HCT116 (cell line): Measurements from ENCODE around the gene GFAP. TPM values are rescaled to one million over a fixed set of nuclear protein-coding genes. Genes with fewer than 3 reads are reported as not detected.

Experiments used
- ATAC-seq: fragments of 200-7000 bp; cut with Tn5 transposase; 2 replicates; pipeline ENCODE4 v1.9.1; 2020; ENCODE audit warnings: mild to moderate bottlenecking, moderate library complexity
- BruUV-seq: library from RNA; stranded (reverse); fragments of 400-500 nt; replicated peaks from 2 replicates; lab custom pipeline; 2021; lab: Mats Ljungman, UMichigan
- CTCF ChIA-PET: fragments of 300-600 bp; sonication (Branson Sonifier 250); formaldehyde crosslinking; loops from one replicate; lab custom pipeline; 2021; ENCODE audit warnings: antibody characterized with exemption; lab: Charles Lee
- POLR2A ChIA-PET: fragments of 300-600, 350-600 bp; sonication (Branson Sonifier 250); formaldehyde crosslinking; loops from one replicate; lab custom pipeline; 2021; ENCODE audit warnings: antibody characterized with exemption; lab: Charles Lee
- RAD21 ChIA-PET, 2 experiments: fragments of 300-600 bp; sonication (Branson Sonifier 250); formaldehyde crosslinking; loops; one replicate each; lab custom pipeline; 2023; ENCODE audit warnings: low total read pairs in 2 of 2; ENCODE audit not compliant: uncharacterized antibody in 2 of 2, unreplicated experiment in 2 of 2, low non-redundant PET in 1 of 2; lab: Charles Lee
- DNase-seq: peaks from one replicate; pipeline ENCODE4 v3.0.0-alpha.2; 2010; ENCODE audit warnings: low read depth, low spot score
- H2AFZ ChIP-seq: fragments of 200-600 bp; shearing (Covaris generic), sonication (generic); 2 replicates; pipeline ENCODE4 v1.6.1; 2017; ENCODE audit warnings: low read depth, mixed run types, mixed read lengths, antibody characterized with exemption, low read length; ENCODE audit not compliant: poor library complexity, severe bottlenecking
- H3K27ac ChIP-seq: 2 replicates; pipeline ENCODE4 v1.5.1; 2012; ENCODE audit warnings: low read depth, low read length
- H3K27me3 ChIP-seq: fragments of 200-600 bp; sonication (generic); 2 replicates; pipeline ENCODE4 v1.6.1; 2016; ENCODE audit warnings: mixed run types, low read length, mixed read lengths; ENCODE audit not compliant: insufficient read depth
- H3K36me3 ChIP-seq, 2 experiments: fragments of 200-500 bp in 1 of 2; fragments of 200-600 bp in 1 of 2; sonication (Bioruptor generic) in 1 of 2; sonication (generic) in 1 of 2; 2 replicates each; pipeline versions ENCODE4 v1.5.1 to v1.6.1; 2014 to 2016; ENCODE audit warnings: low read length in 2 of 2, inconsistent platforms in 1 of 2, mixed read lengths in 1 of 2, mixed run types in 1 of 2; ENCODE audit not compliant: insufficient read depth in 2 of 2, control insufficient read depth in 1 of 2
- H3K4me1 ChIP-seq, 2 experiments: fragments of 200-600 bp in 1 of 2; sonication (generic) in 1 of 2; 2 replicates each; pipeline versions ENCODE4 v1.5.1 to v1.6.1; 2012 to 2017; ENCODE audit warnings: low read length in 2 of 2, inconsistent platforms in 1 of 2, mild to moderate bottlenecking in 1 of 2, mixed read lengths in 1 of 2, mixed run types in 1 of 2, moderate library complexity in 1 of 2; ENCODE audit not compliant: insufficient read depth in 2 of 2, control insufficient read depth in 1 of 2
- H3K4me2 ChIP-seq: fragments of 200-600 bp; sonication (generic); 2 replicates; pipeline ENCODE4 v1.6.1; 2017; ENCODE audit warnings: mixed run types, low read length, mixed read lengths
- H3K4me3 ChIP-seq, 2 experiments: fragments of 200-600 bp in 1 of 2; sonication (generic) in 1 of 2; replicated peaks in 1 of 2; 2 replicates each; pipeline ENCODE4 v1.5.1; 2011 to 2016; ENCODE audit warnings: low read length in 2 of 2, control low read depth in 1 of 2, low read depth in 1 of 2, mild to moderate bottlenecking in 1 of 2, mixed read lengths in 1 of 2, mixed run types in 1 of 2
- H3K79me2 ChIP-seq: fragments of 200-600 bp; sonication (generic); 2 replicates; pipeline ENCODE4 v1.6.1; 2017; ENCODE audit warnings: mild to moderate bottlenecking, mixed run types, low read length, moderate library complexity, mixed read lengths; ENCODE audit not compliant: insufficient read depth
- H3K9ac ChIP-seq: fragments of 200-600 bp; sonication (generic); 2 replicates; pipeline ENCODE4 v1.6.1; 2016; ENCODE audit warnings: low read length, mixed read lengths
- H3K9me2 ChIP-seq: fragments of 200-600 bp; sonication (generic), shearing (Covaris generic); 2 replicates; pipeline ENCODE4 v1.6.1; 2017; ENCODE audit warnings: mixed run types, mild to moderate bottlenecking, moderate library complexity; ENCODE audit not compliant: insufficient read depth
- H3K9me3 ChIP-seq, 2 experiments: fragments of 200-500 bp in 1 of 2; fragments of 200-600 bp in 1 of 2; sonication (Bioruptor generic) in 1 of 2; sonication (generic) in 1 of 2; 2 replicates each; pipeline ENCODE4 v1.6.1; 2014 to 2017; ENCODE audit warnings: low read length in 2 of 2, mixed read lengths in 2 of 2, inconsistent platforms in 1 of 2, low read depth in 1 of 2, mild to moderate bottlenecking in 1 of 2, mixed run types in 1 of 2, moderate library complexity in 1 of 2; ENCODE audit not compliant: control insufficient read depth in 1 of 2, insufficient read depth in 1 of 2
- H4K20me1 ChIP-seq: fragments of 200-600 bp; sonication (generic), shearing (Covaris generic); 2 replicates; pipeline ENCODE4 v1.6.1; 2017; ENCODE audit warnings: mixed run types, mild to moderate bottlenecking, moderate library complexity; ENCODE audit not compliant: insufficient read depth
- CBX3 ChIP-seq: IDR thresholded peaks from 2 replicates; pipeline ENCODE4 v1.6.1; 2012; ENCODE audit warnings: low read depth
- EGR1 ChIP-seq: IDR thresholded peaks from 2 replicates; pipeline ENCODE4 v1.6.1; 2012; ENCODE audit warnings: low read depth
- ELF1 ChIP-seq: IDR thresholded peaks from 2 replicates; pipeline ENCODE4 v1.6.1; 2012; ENCODE audit warnings: low read depth, borderline replicate concordance
- JUND ChIP-seq: IDR thresholded peaks from 2 replicates; pipeline ENCODE4 v1.6.1; 2012
- MAX ChIP-seq: IDR thresholded peaks from 2 replicates; pipeline ENCODE4 v1.6.1; 2012
- RAD21 ChIP-seq: IDR thresholded peaks from 2 replicates; pipeline ENCODE4 v1.6.1; 2012; ENCODE audit warnings: low read depth, mild to moderate bottlenecking
- REST ChIP-seq: IDR thresholded peaks from 2 replicates; pipeline ENCODE4 v1.6.1; 2012; ENCODE audit warnings: low read depth
- SIN3A ChIP-seq: IDR thresholded peaks from 2 replicates; pipeline ENCODE4 v1.6.1; 2012; ENCODE audit warnings: low read depth
- intact Hi-C: fragments of 100-400 bp; cut with micrococcal nuclease; formaldehyde crosslinking; loops from 2 replicates; pipeline ENCODE4 v1.10.0; 2022
- total RNA-seq: library from RNA; stranded (reverse); gene quantifications from one replicate; pipeline ENCODE4 v1.2.1, GENCODE V29; 2021; ENCODE audit not compliant: unreplicated experiment
- TF ChIP-seq, protein P1 (sequence below): IDR thresholded peaks from 2 replicates; pipeline ENCODE4 v1.6.1; 2011; ENCODE audit warnings: mild to moderate bottlenecking, low read length, moderate library complexity; ENCODE audit not compliant: insufficient replicate concordance; ENCODE audit errors: extremely low read depth

The GFAP gene
- total RNA-seq, 1 experiment from 2014 or later, result not detected

DNA sequence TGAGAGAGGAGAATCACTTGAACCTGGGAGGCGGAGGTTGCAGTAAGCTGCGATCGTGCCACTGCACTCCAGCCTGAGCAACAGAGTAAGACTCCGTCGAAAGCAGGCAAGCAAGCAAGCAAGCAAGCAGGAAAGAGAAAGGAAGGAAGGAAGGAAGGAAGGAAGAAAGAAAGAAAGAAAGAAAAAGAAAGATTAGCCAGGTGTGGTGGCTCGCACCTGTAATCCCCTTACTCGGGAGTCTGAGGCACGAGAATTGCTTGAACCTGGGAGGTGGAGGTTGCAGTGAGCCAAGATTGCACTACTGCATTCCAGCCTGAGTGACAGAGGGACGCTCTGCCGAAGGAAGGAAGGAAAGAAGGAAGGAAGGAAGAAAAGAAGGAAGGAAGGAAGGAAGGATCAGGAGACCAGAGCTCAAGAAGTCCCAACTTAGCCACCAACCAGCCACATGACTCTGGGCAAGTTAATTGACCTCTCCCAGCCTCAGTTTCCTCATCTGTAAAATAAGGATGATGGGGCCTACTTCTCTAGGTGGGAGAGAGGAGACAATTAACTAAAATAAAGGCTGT, 6.5 kb downstream of the GFAP start:
- Histone ChIP-seq H3K36me3 (no peaks in the 10 kb centered on the region), H3K9me2 (no peaks in the 10 kb centered on the region), H3K27me3 (no peaks in the 10 kb centered on the region), H3K79me2 (no peaks in the 10 kb centered on the region), H3K4me1 (peaks cover 11 to 21% of the 10 kb centered on the region in 2 experiments), H3K27ac (no peak overlapping the region), H3K4me3 (no peak overlapping the region), H4K20me1 (no peaks in the 10 kb centered on the region), H3K9me3 (no peaks in the 10 kb centered on the region), H2AFZ (no peak overlapping the region), H3K9ac (no peak overlapping the region), H3K4me2 (no peak overlapping the region)
- no peak for ATAC-seq
- RAD21 ChIA-PET, result interaction anchor here (0.6 to 0.7 kb wide), 2 partner anchors 11 to 141 kb away, joined by 3 read pairs; no protein-coding TSS in a partner anchor
- intact Hi-C loops, result no loop called here
- CTCF ChIA-PET, result interaction anchor here (1.2 to 3.1 kb wide), 2 partner anchors 11 to 226 kb away, joined by 4 to 16 read pairs; partner anchors contain the start of gene ACBD4
- POLR2A ChIA-PET, result no interaction called here
- DNase-seq, result no peak
- no TSS peak for BruUV-seq
- TF ChIP-seq ELF1 (no peak), EGR1 (no peak), RAD21 (no peak), CBX3 (no peak), REST (no peak), JUND (no peak), SIN3A (no peak), MAX (no peak)
- TF ChIP-seq, protein P1, sequence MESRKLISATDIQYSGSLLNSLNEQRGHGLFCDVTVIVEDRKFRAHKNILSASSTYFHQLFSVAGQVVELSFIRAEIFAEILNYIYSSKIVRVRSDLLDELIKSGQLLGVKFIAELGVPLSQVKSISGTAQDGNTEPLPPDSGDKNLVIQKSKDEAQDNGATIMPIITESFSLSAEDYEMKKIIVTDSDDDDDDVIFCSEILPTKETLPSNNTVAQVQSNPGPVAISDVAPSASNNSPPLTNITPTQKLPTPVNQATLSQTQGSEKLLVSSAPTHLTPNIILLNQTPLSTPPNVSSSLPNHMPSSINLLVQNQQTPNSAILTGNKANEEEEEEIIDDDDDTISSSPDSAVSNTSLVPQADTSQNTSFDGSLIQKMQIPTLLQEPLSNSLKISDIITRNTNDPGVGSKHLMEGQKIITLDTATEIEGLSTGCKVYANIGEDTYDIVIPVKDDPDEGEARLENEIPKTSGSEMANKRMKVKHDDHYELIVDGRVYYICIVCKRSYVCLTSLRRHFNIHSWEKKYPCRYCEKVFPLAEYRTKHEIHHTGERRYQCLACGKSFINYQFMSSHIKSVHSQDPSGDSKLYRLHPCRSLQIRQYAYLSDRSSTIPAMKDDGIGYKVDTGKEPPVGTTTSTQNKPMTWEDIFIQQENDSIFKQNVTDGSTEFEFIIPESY, result no peak
